HG03575 (cell line): ENCODE results near the gene FAM237B.

Experiments
- ATAC-seq: cut with Tn5 transposase; IDR thresholded peaks from one replicate; pipeline ENCODE4 v1.9.1; 2021; ENCODE audit not compliant: unreplicated experiment, insufficient number of reproducible peaks, low FRiP score; ENCODE audit errors: extremely low read depth

The FAM237B gene

DNA sequence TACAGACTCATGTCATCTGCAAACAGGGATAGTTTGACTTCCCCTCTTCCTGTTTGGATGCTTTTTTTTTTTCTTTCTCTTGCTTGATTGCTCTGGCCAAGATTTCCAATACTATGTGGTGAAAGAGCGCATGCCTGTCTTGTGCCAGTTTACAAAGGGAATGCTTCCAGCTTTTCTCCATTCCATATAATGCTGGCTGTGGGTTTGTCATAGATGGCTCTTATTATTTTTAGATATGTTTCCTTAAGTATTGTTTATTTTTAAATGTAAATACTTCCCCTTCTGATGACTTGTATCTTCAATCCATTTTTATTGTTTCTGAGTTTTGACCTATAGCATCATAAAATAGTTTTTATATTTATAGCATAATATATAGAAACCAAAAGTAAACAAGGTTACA, 17.9 kb downstream of the FAM237B start:
- ATAC-seq, result no peak

GRCh38 chr7:90298145-90299038, 22.7 kb downstream of the FAM237B start:
- ATAC-seq, result no peak

DNA sequence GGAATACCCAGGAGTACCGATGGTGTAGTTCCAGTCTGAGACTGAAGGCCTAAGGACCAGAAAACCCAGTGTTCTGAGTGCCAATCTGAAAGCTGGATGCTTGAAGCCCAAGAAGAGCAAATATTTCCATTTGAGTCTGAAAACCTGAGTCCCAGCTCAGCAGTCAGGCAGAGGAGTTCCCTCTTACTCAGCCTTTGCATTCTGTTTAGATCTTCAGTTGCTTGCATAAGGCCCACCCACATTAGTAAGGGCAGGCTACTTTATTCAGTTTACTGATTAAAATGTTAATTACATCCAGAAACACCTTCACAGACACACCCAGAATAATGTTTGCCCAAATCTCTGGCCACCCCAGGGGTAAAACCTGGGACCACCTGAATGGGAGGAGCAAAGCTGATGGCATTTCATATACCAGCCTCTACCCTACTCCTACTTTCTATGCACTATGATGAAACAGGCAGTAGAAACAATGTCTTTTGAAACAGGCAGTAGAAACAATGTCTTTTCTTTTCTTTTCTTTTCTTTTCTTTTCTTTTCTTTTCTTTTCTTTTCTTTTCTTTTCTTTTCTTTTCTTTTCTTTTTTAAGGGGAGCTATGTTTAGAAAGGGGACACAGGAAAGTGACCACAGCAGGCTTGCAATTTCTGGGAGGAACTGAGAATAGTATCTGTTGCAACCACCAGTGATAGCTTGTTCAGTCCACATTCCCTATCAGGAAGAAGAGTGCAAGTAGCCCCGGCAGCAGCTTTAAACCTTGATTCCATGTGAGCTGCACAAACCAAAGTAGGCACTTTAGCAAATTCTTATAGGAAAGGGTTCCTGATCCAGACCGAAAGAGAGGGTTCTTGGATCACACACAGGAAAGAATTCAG, 30.6 kb downstream of the FAM237B start:
- no peak for ATAC-seq

DNA sequence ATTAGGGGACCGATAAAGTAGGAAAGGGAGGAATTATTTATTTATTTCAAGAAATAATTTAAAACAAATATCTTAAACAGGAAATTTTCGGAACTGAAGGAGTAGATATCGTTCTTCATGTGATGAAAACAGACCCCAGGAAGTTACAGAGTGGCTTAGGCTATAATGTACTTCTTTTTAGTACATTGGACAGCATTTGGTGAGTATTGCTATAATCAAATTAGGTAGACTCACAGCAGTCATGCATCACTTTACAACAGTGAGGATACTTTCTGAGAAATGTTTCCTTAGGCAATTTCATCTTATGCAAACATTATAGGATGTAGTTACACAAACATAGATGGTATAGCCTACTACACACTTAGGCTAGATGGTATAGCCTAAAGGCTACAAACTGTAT, 33.0 kb downstream of the FAM237B start:
- no peak for ATAC-seq

- no peak for ATAC-seq
These were observed 44.9 kb downstream of the FAM237B start for GRCh38 chr7:90276033-90276728.

GRCh38 chr7:90274161-90274560, 46.9 kb downstream of the FAM237B start:
- ATAC-seq, result no peak

DNA sequence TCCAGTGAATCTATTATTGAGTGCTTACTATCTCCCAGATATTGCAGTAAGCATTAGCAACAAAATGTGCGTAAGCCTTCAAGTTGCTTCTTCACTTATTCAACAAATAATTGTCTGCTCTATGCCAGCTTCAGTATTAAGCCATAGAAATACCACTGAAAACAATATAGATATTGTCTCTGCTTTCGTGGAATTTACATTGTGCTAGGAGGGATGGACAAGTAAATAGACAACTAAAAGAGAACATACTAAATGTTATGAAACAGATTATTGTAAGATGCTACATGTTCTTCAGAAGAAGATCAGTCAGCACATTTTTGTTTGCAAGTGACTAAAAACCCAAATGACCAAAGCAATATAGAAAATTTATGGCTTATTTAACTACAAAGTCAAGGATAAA, 48.9 kb downstream of the FAM237B start:
- no peak for ATAC-seq

DNA sequence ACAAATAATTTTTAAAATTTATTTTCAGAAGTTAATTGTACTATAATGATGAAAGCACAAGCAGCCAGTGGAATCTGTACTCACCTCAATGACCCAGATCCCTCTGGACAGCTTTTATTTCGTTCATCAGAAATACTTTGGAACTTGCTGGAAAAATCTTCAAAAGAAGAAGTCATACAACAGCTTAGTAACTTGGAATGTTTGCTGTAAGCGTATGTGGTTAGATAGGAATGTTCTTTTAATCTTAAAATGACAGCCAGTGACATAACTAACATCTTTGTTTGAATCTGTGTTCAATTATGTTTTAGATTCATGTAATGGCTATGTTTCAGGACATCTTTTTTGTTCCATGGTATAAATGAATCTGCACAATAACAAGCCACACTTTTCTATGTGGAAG, 49.4 kb downstream of the FAM237B start:
- no peak for ATAC-seq

GRCh38 chr7:90270431-90271178, 50.5 kb downstream of the FAM237B start:
- ATAC-seq, result no peak

GRCh38 chr7:90269163-90269562, 51.9 kb downstream of the FAM237B start:
- ATAC-seq, result no peak

DNA sequence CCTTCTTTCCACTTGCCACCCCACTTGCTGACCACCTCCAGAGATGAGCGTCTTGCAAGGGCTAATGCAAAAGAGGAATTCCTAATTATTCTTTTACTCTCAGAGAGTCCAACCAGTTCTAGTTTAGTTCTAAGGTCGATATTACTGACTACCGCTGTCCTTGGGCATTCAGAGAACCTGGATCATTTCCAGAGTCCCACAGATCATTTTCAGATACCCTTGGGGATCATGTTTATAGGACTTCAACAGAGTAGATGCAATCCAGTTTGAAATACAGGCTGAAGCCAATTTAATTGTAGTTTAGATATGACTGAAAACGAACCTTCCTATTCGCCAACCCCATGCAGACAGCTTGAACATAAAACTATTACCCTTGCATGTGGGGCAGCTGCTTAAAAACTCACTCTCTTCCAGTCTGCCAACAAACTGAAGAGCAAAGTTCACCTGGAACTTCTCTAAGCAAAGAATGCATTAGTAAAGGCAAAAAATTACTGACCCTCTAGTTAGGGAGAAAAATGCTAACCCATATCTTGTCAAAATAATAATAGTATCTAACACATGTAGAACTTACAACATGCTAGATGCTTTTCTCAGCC, 53.7 kb downstream of the FAM237B start:
- no peak for ATAC-seq

DNA sequence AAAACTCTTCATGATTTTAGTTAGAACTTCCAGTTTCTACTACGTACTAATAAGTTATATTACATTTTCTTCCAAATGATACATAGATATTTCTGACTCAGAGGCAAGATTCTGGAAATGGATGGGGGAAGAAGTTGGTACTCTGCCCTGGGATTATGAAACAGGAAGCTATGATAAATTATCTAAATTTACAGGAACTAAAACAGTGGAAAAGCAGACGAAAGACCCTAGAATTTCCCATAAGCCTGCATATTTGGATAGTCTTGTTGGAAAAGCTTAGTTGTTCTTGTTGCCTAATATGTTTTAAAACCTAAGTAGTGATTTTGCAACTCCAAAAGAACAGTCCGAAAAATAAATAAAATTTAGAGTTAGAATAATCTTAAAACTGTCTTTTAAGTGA, 54.3 kb downstream of the FAM237B start:
- ATAC-seq, result no peak
